ENCODE data around the gene NCOR2. TPM values are rescaled to one million over a fixed set of nuclear protein-coding genes. Genes with fewer than 3 reads are reported as not detected.

The NCOR2 gene
- total RNA-seq: 109 and 119 TPM in 2 replicates

- H3K4me1 Mint-ChIP-seq (ENCODE audit: low read depth): peaks cover 12% of the 10 kb centered on the region
- intact Hi-C loops (cut with micrococcal nuclease): loop anchor here (1.0 to 10.0 kb wide), 6 partner anchors 21 to 207 kb away; no protein-coding TSS in a partner anchor
- H3K36me3 Mint-ChIP-seq (ENCODE audit: low read depth): no peaks in the 10 kb centered on the region
- peak; percentile 48 for DNase-seq (ENCODE audit: low spot score)
- H3K27ac Mint-ChIP-seq: peak within 1 kb of the TSS; percentile 85
- peaks cover 3% of the 10 kb centered on the region for H3K27me3 Mint-ChIP-seq (ENCODE audit: low read depth)
- H3K4me3 Mint-ChIP-seq (ENCODE audit: low read depth): peak within 1 kb of the TSS; percentile 95
- no peaks in the 10 kb centered on the region for H3K9me3 Mint-ChIP-seq
Observed at GRCh38 chr12:124566997-124567672, at the start of gene NCOR2. Gene NCOR2 (minus strand): TSS chr12:124567612. CDS start chr12:124495251, 72,361 bp downstream.

GRCh38 chr12:124616394-124617221 is 49.2 kb upstream of the NCOR2 start:
- Mint-ChIP-seq H3K36me3 (ENCODE audit: low read depth) (no peaks in the 10 kb centered on the region), H3K27me3 (ENCODE audit: low read depth) (peaks cover 9% of the 10 kb centered on the region), H3K9me3 (no peaks in the 10 kb centered on the region), H3K4me1 (ENCODE audit: low read depth) (no peaks in the 10 kb centered on the region), H3K4me3 (ENCODE audit: low read depth) (no peak overlapping the region), H3K27ac (no peak overlapping the region)
- intact Hi-C loops (cut with micrococcal nuclease): no loop called here
- no peak for DNase-seq (ENCODE audit: low spot score)

- Mint-ChIP-seq H3K27me3 (ENCODE audit: low read depth) (peaks cover 13% of the 10 kb centered on the region), H3K9me3 (no peaks in the 10 kb centered on the region), H3K36me3 (ENCODE audit: low read depth) (no peaks in the 10 kb centered on the region), H3K27ac (no peak overlapping the region), H3K4me1 (ENCODE audit: low read depth) (no peaks in the 10 kb centered on the region), H3K4me3 (ENCODE audit: low read depth) (no peak overlapping the region)
- intact Hi-C loops (cut with micrococcal nuclease): no loop called here
- DNase-seq (ENCODE audit: low spot score): no peak
Observed at GRCh38 chr12:124614512-124615292, 47.3 kb upstream of the NCOR2 start.

GRCh38 chr12:124613151-124613585 is 45.8 kb upstream of the NCOR2 start:
- intact Hi-C loops (cut with micrococcal nuclease): no loop called here
- Mint-ChIP-seq H3K36me3 (ENCODE audit: low read depth) (no peaks in the 10 kb centered on the region), H3K4me1 (ENCODE audit: low read depth) (peaks cover 11% of the 10 kb centered on the region), H3K27me3 (ENCODE audit: low read depth) (peaks cover 22% of the 10 kb centered on the region), H3K9me3 (no peaks in the 10 kb centered on the region), H3K4me3 (ENCODE audit: low read depth) (no peak overlapping the region), H3K27ac (no peak overlapping the region)
- DNase-seq (ENCODE audit: low spot score): no peak

GRCh38 chr12:124612410-124612680 is 44.9 kb upstream of the NCOR2 start:
- intact Hi-C loops (cut with micrococcal nuclease): no loop called here
- peaks cover 11% of the 10 kb centered on the region for H3K4me1 Mint-ChIP-seq (ENCODE audit: low read depth)
- no peaks in the 10 kb centered on the region for H3K9me3 Mint-ChIP-seq
- no peaks in the 10 kb centered on the region for H3K36me3 Mint-ChIP-seq (ENCODE audit: low read depth)
- no peak overlapping the region for H3K27ac Mint-ChIP-seq
- DNase-seq (ENCODE audit: low spot score): no peak
- H3K4me3 Mint-ChIP-seq (ENCODE audit: low read depth): no peak overlapping the region
- peaks cover 25% of the 10 kb centered on the region for H3K27me3 Mint-ChIP-seq (ENCODE audit: low read depth)

DNA sequence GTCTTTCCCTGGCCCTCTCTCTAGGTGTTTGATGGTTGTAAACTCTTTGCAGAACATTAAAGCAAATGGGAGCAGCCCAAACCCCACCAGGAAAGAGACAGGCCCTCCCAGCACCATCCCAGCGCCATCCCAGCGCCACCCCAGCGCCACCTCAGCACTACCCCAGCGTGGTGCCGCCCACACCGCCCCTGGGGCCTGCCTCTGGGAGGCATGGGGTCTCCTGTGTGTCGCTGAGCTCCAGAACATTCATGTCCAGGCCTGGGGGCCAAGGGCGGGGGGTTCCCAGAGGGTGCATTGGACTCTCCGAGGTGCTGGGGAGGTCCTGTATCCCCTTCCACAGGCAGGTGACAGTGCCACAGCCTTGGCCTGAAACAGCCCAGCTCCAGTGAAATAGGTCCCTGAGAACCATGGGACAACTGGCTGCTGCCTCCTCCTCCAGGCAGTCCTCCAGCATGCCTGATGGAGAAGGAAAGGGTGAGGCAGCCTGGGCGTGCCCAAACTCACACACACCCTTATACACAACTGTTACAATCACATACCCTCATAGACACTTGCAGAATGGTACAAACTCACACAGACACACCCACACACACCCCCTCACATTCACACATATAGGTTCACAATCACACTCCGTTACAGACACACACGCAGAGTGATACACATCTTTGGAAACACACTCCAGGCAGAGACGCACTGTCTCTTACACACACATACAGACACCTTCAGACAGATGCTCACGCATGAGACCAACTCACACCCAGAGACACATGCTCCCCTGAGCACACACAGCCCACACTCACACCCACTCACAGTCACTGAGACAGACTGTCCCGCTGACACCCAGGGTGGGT is 44.4 kb upstream of the NCOR2 start:
- Mint-ChIP-seq H3K27ac (no peak overlapping the region), H3K36me3 (ENCODE audit: low read depth) (no peaks in the 10 kb centered on the region)
- intact Hi-C loops (cut with micrococcal nuclease): no loop called here

DNA sequence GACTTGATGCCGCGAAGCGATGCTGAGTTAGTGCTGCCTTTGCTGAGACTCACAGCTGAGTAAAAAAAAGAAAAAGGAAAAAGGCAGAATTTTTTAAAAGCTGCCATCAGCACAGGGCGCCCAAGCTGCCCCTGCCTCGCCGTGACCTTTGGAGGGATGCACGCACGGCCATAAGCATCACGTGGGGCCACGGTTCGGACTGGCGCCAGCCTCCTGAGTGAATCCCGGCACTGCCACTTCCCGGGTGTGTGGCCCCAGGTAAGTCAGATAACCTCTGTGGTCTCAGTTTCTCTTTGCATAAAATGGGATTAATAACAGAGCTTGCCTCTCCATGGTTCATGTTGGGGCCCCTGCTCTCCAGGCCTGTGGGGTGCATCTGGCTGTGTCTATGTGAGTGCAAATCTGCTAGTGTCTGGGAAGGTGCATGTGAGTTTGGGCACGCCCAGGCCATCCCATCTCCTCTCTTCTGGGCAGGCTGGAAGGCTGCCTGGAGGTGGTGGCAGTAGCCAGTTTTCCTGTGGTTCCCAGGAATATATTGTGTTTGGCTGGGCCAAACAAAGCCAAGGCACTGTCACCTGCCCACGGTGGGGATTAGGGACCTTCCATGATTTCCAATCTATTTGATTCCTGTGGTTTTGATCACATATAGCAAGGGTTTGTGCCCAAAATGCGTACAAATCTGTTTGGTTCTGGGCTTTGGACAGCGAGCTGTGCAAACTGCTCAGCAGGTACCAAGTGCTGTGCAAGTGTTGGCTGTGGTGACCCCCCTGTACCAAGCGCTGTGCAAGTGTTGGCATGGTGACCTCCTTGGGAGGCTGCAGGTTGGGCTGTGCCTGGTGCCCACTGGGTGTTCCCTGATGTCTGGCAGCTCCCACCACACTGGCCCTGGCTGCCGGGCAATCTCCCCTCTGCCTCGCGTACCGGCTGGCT is 43.5 kb upstream of the NCOR2 start:
- Mint-ChIP-seq H3K27me3 (ENCODE audit: low read depth) (peaks cover 28% of the 10 kb centered on the region), H3K36me3 (ENCODE audit: low read depth) (no peaks in the 10 kb centered on the region), H3K4me1 (ENCODE audit: low read depth) (peaks cover 11% of the 10 kb centered on the region), H3K27ac (no peak overlapping the region), H3K9me3 (no peaks in the 10 kb centered on the region), H3K4me3 (ENCODE audit: low read depth) (no peak overlapping the region)
- intact Hi-C loops (cut with micrococcal nuclease): no loop called here
- DNase-seq (ENCODE audit: low spot score): no peak

More for the DNA sequence above, 44.4 kb upstream of the NCOR2 start:
- H3K9me3 Mint-ChIP-seq: no peaks in the 10 kb centered on the region
- H3K4me1 Mint-ChIP-seq (ENCODE audit: low read depth): peaks cover 11% of the 10 kb centered on the region
- DNase-seq (ENCODE audit: low spot score): no peak
- H3K27me3 Mint-ChIP-seq (ENCODE audit: low read depth): peaks cover 23% of the 10 kb centered on the region
- H3K4me3 Mint-ChIP-seq (ENCODE audit: low read depth): no peak overlapping the region

DNA sequence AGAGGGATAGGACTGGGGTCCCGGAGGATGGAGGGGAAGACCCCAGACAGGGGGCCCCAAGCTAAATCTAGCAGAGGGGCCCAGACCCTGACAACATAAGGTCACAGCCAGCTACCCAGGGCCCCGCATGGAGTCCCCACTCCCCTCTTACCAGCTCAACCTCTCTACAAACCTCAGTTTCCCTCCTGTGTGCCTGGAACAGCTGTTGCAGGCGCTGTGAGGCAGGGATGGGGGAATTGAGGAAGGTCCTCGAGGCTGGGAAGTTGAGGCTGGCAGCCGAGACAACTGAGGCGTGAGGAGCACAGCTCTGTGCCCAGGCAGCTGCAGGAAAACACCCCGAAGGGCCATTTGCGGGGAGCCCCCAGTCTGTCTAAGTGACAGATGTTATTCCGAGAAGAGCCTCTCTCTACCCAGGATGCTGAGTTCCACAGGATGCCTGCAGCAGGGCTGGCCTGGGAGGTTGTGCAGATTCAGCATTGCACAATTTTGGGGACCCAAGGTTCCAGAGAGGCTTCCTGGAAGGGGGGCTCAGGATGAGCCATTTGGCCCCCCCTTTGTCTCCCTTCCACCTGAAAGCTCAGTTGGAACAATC is 42.7 kb upstream of the NCOR2 start:
- peaks cover 31% of the 10 kb centered on the region for H3K27me3 Mint-ChIP-seq (ENCODE audit: low read depth)
- H3K4me1 Mint-ChIP-seq (ENCODE audit: low read depth): peaks cover 11% of the 10 kb centered on the region
- no peak overlapping the region for H3K4me3 Mint-ChIP-seq (ENCODE audit: low read depth)
- intact Hi-C loops (cut with micrococcal nuclease): no loop called here
- no peak for DNase-seq (ENCODE audit: low spot score)
- no peak overlapping the region for H3K27ac Mint-ChIP-seq
- no peaks in the 10 kb centered on the region for H3K36me3 Mint-ChIP-seq (ENCODE audit: low read depth)
- no peaks in the 10 kb centered on the region for H3K9me3 Mint-ChIP-seq

GRCh38 chr12:124609041-124609989 is 41.9 kb upstream of the NCOR2 start:
- Mint-ChIP-seq H3K36me3 (ENCODE audit: low read depth) (no peaks in the 10 kb centered on the region), H3K4me3 (ENCODE audit: low read depth) (peak overlapping the region; percentile 5)
- intact Hi-C loops (cut with micrococcal nuclease): no loop called here

DNA sequence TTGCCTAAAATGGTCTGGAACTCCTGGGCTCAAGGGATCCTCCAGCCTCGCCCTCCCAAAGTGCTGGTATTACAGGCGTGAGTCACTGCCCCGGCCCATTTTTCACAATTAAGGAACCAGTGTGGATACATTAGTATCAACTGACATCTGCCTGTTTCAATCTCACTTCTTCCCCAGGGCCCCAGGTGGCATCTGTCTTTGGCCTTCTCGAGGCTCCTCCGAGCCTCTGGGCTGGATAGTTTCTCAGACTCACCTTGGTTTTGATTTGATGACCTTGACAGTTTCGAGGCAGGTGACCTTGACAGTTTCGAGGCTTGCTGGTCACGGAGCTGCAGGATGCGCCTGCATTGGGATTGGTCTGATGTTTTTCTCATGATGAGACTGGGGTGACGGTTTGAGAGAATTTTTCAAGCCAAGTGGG is 41.0 kb upstream of the NCOR2 start:
- intact Hi-C loops (cut with micrococcal nuclease): no loop called here
- Mint-ChIP-seq H3K4me1 (ENCODE audit: low read depth) (peaks cover 11% of the 10 kb centered on the region), H3K27me3 (ENCODE audit: low read depth) (peaks cover 40% of the 10 kb centered on the region), H3K9me3 (no peaks in the 10 kb centered on the region), H3K36me3 (ENCODE audit: low read depth) (no peaks in the 10 kb centered on the region), H3K27ac (no peak overlapping the region), H3K4me3 (ENCODE audit: low read depth) (no peak overlapping the region)
- DNase-seq (ENCODE audit: low spot score): no peak

More at GRCh38 chr12:124609041-124609989, 41.9 kb upstream of the NCOR2 start:
- DNase-seq (ENCODE audit: low spot score): peak; percentile 37
- no peaks in the 10 kb centered on the region for H3K9me3 Mint-ChIP-seq
- H3K27ac Mint-ChIP-seq: no peak overlapping the region
- H3K27me3 Mint-ChIP-seq (ENCODE audit: low read depth): peaks cover 36% of the 10 kb centered on the region
- peaks cover 11% of the 10 kb centered on the region for H3K4me1 Mint-ChIP-seq (ENCODE audit: low read depth)

Data from activated T-helper 2 cell treated with anti-CD3 and anti-CD28 coated beads, Interferon-gamma antibody, Interleukin-2, Interleukin-4, amounts not matched to agents 10 μg/mL and 5 μg/mL and 100 μg/mL, durations not matched to agents 14 hours and 24 hours and 36 hours (primary cell).